ENCODE measurements around the gene TMEM86A.
"Not testable (repeated sequence)": the region's sequence is repeated elsewhere in the genome, so short reads cannot be mapped to it uniquely, and the experiment has no call there.

Gene TMEM86A

GRCh38 chr11:18698341-18699268 lies at the start of gene TMEM86A:
TMEM86A (plus strand) TSS chr11:18698779; CDS start chr11:18698887, 108 bp downstream.
- DNase-seq (ENCODE audit: low read depth in 3 of 3), result peak; percentile 80 to 84 (median 82)

- no peak for DNase-seq (ENCODE audit: low read depth in 3 of 3)
Observed at GRCh38 chr11:18650353-18650752, 48.2 kb upstream of the TMEM86A start.

GRCh38 chr11:18650859-18651557 lies 47.6 kb upstream of the TMEM86A start:
- no peak for DNase-seq (ENCODE audit: low read depth in 3 of 3)

DNA sequence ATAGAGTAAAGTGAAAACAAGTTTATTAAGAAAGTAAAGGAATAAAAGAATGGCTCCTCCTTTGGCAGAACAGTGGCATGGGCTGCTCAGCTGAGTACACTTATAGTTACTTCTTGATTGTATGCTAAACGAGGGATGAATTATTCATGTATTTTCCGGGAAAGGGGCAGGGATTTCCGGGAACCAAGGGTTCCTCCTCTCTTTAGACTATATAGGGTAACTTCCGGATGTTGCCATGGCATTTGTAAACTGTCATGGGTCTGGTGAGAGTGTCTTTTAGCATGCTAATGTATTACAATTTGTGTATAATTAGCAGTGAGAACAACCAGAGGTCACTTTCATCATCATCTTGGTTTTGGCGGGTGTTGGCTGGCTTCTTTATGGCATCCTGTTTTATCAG lies 40.9 kb upstream of the TMEM86A start:
- DNase-seq (ENCODE audit: low read depth in 3 of 3), result no peak

DNA sequence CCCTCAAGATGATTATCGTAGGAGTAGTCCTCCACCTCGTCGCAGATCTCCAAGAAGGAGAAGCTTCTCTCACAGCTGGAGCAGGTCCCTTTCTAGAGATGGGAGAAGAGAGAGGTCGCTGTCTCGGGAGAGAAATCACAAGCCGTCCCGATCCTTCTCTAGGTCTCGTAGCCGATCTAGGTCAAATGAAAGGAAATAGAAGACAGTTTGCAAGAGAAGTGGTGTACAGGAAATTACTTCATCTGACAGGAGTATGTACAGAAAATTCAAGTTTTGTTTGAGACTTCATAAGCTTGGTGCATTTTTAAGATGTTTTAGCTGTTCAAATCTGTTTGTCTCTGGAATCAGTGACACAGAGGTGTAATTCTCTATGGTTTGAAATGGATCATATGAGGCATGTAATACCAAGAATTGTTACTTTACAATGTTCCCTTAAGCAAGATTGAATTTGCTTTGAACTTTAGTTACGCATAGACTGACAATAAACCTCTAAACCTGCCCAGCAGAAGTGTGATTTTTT lies 33.2 kb upstream of the TMEM86A start:
- DNase-seq (ENCODE audit: low read depth in 3 of 3), result not testable (repeated sequence)

GRCh38 chr11:18668131-18668530 lies 30.4 kb upstream of the TMEM86A start:
- DNase-seq (ENCODE audit: low read depth in 3 of 3), result no peak

DNA sequence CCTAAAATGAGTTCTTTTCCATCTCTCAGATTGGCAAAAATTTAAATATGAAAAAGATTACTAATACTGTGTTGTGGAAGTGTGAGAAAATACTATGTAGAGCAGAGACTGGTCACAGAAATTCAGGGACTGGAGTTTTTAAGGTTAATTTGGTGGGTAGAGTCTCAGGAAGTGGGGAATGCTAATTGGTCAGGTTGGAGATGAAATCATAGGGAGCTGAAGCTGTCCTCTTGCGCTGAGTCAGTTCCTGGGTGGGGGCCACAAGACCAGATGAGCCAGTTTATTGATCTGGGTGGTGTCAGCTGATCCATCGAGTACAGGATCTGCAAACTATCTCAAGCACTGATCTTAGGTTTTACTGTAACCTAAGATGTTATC lies 29.4 kb upstream of the TMEM86A start:
- no peak for DNase-seq (ENCODE audit: low read depth in 3 of 3)

GRCh38 chr11:18669711-18670110 lies 28.9 kb upstream of the TMEM86A start:
- no peak for DNase-seq (ENCODE audit: low read depth in 3 of 3)

DNA sequence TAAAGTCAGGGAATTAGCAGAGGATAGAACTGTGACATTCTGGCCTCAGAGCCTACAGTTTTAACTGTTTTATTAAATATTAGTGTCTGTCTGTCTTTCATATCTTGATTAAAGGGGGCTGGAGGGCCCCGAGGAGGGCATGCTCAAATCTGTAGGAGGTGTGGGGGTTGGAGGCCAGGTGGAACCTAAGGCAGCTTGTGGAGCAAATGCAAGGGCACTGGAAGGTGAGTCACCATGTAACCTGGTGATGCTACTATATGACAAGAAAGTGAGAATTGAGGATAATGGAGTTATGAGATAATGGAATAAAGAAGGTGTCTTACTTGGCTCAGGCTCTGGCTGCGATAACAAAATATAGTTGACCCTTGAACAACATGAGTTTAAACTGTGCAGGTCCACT lies 27.3 kb upstream of the TMEM86A start:
- no peak for DNase-seq (ENCODE audit: low read depth in 3 of 3)

DNA sequence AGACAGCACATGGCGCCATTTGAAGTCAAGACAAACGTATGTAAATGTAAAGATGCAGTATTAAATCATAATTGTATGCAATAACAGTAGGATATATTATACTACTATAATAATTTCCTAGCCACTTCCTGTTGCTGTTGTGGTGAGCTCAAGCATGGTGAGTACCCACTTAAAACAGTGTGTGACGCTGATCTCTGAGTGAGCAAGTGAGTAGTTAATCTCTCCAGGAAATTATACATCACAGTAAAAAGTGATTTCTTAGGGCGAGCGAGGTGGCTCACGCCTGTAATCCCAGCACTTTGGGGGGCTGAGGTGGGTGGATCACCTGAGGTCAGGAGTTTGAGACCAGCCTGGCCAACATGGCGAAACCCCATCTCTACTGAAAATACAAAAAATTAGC lies 26.4 kb upstream of the TMEM86A start:
- peak in 2 of 3 experiments; percentile 10 to 17 for DNase-seq (ENCODE audit: low read depth in 3 of 3)

DNA sequence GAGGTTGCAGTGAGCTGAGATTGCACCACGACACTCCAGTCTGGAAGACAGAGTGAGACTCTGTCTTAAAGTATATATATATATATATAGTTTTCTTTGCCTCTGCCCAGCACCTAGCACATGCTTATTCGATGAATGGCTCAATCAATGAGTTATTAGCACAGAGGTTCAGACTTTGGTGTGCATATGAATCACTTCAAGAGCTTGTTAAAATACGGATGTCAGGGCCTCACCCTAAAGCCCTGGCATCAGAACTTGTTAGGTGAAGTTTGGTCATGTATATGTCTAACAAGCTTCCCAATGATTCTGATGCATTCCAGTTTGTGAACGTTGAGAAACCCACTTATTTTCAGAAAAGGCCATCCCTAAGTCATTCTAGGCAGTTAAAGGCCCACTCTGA lies 21.8 kb upstream of the TMEM86A start:
- DNase-seq (ENCODE audit: low read depth in 3 of 3), result no peak

- DNase-seq (ENCODE audit: low read depth in 3 of 3), result no peak
Observed at GRCh38 chr11:18677560-18677959, 21.0 kb upstream of the TMEM86A start.

DNA sequence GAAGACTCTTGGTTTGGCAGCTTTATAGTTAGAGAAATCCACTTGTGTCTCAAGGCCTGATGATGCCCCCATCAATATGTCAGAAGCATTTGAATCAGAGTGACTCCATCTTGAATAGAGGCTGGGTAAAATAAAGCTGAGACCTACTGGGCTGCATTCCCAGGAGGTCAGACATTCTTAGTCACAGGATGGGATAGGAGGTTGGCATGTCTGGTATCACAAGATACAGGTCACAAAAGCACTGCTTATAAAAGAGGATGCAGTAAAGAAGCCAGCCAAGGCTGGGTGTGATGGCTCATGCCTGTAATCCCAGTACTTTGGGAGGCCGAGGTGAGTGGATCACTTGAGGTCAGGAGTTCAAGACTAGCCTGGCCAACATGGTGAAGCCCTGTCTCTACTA lies 16.6 kb upstream of the TMEM86A start:
- DNase-seq (ENCODE audit: low read depth in 3 of 3), result not testable (repeated sequence)

GRCh38 chr11:18682466-18682865 lies 16.1 kb upstream of the TMEM86A start:
- no peak for DNase-seq (ENCODE audit: low read depth in 3 of 3)

DNA sequence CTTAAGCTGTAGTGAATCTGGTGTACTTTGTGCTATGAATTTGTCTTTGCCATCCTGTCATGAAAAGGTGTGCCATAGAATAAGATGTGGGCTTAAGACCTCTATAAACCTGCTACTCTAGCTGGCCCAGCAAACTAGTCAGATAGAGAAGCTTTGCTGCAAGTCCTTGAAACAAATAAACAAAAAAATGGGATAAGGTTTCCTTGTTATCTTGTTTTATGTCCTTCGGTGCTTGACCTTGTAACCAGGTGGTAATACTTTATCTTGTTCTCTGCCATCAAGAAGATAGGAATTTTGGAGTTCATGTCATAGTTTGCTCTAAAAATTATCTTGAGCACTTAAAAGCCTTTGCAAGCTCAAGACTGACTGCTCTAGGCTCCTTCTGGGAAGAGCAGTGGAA lies 14.3 kb upstream of the TMEM86A start:
- DNase-seq (ENCODE audit: low read depth in 3 of 3), result no peak

GRCh38 chr11:18691467-18692140 lies 7.0 kb upstream of the TMEM86A start:
- DNase-seq (ENCODE audit: low read depth in 3 of 3), result not testable (repeated sequence)

DNA sequence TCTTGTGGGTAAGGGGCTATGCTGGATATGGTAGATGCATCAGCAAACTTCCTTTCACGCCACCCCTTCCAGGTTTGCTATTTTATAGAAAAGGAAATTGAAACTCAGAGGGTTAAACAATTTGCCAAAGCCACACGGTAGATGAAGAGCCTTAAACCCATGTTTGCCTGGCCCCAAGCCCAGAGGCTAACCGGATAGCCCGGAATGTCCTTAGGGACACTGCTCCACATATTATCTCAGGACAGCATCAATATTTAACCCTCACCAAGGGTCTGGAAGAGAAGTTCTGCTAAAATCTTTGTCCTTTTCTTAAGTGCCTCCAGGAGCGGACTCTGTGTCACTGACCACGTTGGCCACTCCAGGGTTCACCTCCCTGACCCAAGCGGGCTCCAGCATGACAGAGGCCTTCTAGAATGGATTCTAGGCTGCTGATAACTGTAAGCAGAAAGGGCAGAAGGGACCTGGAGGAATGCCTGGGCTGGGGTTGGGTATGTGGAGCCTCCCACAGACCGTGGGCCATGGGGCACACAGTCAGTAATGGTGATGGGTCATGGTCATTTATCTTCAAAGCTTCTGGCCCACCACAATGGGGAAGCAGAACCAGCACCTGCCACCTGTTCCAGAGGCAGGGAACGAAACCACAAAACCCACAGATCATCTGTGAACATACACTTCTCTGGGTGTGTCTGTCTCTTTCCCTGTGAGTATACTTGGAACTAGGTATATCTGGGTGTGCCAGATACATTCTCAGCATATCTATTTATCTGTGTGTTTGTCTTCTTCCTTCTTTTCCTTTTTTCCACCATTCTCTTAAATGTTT lies 5.4 kb upstream of the TMEM86A start:
- no peak for DNase-seq (ENCODE audit: low read depth in 3 of 3)

DNA sequence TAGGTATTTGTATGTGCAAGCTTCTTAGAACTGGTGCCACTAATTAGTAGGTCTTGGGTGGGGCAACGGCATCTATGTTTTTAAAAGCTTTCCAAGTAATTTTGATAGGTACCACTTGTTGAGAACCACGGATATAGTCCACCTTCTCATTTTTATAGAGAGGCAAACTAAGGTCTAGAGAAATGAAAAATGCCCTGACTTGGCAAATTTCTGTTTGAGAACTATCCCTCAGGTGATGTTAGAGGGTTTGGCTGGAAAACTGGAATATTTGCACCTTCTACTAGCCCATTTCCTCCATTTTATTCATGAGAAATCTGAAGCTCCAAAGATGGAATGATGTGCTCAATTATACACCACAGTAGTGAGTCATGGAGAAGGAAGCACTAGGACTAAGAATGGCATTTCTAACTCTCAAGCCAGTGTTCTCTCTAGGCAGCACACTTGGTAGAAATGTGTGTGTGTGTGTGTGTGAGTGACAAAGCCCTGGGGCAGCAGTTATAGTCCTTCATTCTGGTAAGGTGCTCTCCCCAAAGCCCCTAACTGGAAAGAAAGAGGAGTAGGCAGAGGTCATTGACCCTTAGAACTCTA lies 1.8 kb upstream of the TMEM86A start:
- no peak for DNase-seq (ENCODE audit: low read depth in 3 of 3)

GRCh38 chr11:18697576-18697975 lies 1.0 kb upstream of the TMEM86A start:
- DNase-seq (ENCODE audit: low read depth in 3 of 3), result no peak

- DNase-seq (ENCODE audit: low read depth in 3 of 3), result no peak
Observed at GRCh38 chr11:18699269-18699596, 654 bp downstream of the TMEM86A start.

DNA sequence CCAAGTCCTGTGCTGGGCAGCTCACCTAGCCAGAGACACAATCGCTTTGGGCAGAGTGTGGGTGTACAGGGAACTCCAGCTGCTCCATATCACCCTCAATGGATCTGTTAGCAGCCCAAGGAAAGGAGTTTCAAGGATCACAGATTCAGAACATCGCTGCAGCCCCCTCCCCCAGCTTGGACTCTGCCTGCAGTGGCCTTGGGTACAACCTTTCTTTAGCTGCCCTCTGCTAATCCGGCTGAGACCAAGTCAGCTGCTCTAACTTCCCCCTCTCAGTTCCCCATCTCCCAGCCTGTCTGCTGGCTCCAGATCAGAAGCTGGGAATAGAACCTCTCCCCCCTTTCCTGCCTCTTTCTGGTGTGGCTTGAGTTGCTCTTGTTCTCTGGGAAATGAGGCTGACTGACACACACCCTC lies 1.3 kb downstream of the TMEM86A start:
- no peak for DNase-seq (ENCODE audit: low read depth in 3 of 3)
